HepG2 (cell line): ENCODE results near the gene USF2. TPM values are rescaled to one million over a fixed set of nuclear protein-coding genes. Genes with fewer than 3 reads are reported as not detected.

ENCODE experiments used
- ARHGAP35 ChIP-seq: sonication (generic); formaldehyde crosslinking; IDR thresholded peaks from 2 replicates; pipeline ENCODE4 v1.9.0; 2022; ENCODE audit warnings: mild to moderate bottlenecking, inconsistent platforms, moderate library complexity, missing genetic modification reagents, borderline replicate concordance
- CBFB ChIP-seq: sonication (generic); formaldehyde crosslinking; IDR thresholded peaks from 2 replicates; pipeline ENCODE4 v1.4.0; 2020; ENCODE audit warnings: missing genetic modification reagents
- MXI1 ChIP-seq: IDR thresholded peaks from 3 replicates; pipeline ENCODE4 v1.6.1; 2012; ENCODE audit warnings: low read depth, low read length, inconsistent platforms, borderline replicate concordance
- NKX3-1 ChIP-seq: sonication (generic); formaldehyde crosslinking; IDR thresholded peaks from 2 replicates; pipeline ENCODE4 v1.5.0; 2020; ENCODE audit warnings: missing genetic modification reagents
- NR1H2 ChIP-seq: sonication (generic); formaldehyde crosslinking; IDR thresholded peaks from 2 replicates; pipeline ENCODE4 v1.8.1; 2022; ENCODE audit warnings: low read depth, missing genetic modification reagents, borderline replicate concordance
- RFXAP ChIP-seq: sonication (generic); formaldehyde crosslinking; IDR thresholded peaks from 2 replicates; pipeline ENCODE4 v1.4.0; 2020; ENCODE audit warnings: missing genetic modification reagents, borderline replicate concordance
- XRCC5 ChIP-seq: fragments of 200-400 bp; formaldehyde crosslinking; optimal IDR thresholded peaks from 2 replicates; pipeline ENCODE3; 2017; ENCODE audit warnings: mild to moderate bottlenecking, low read length
- ZFP90 ChIP-seq: sonication (generic); formaldehyde crosslinking; IDR thresholded peaks from 2 replicates; pipeline ENCODE4 v1.8.0; 2022; ENCODE audit warnings: missing genetic modification reagents, mild to moderate bottlenecking, inconsistent platforms, borderline replicate concordance
- ZMYM3 ChIP-seq: sonication (generic); formaldehyde crosslinking; IDR thresholded peaks from 2 replicates; pipeline ENCODE4 v1.5.1; 2020; ENCODE audit warnings: mild to moderate bottlenecking, missing genetic modification reagents
- ZNF138 ChIP-seq: sonication (generic); formaldehyde crosslinking; IDR thresholded peaks from 2 replicates; pipeline ENCODE4 v1.5.0; 2020; ENCODE audit warnings: mild to moderate bottlenecking, low read depth, missing genetic modification reagents
- ZNF276 ChIP-seq: sonication (generic); formaldehyde crosslinking; IDR thresholded peaks from 2 replicates; pipeline ENCODE4 v1.4.0; 2020; ENCODE audit warnings: mild to moderate bottlenecking, low read depth, missing genetic modification reagents
- ZNF282 ChIP-seq: fragments of 450-650 bp; IDR thresholded peaks from 2 replicates; pipeline ENCODE4 v1.6.1; 2018; ENCODE audit not compliant: partially characterized antibody
- ZNF33A ChIP-seq: sonication (generic); formaldehyde crosslinking; IDR thresholded peaks from 2 replicates; pipeline ENCODE4 v1.5.1; 2020; ENCODE audit warnings: missing genetic modification reagents, mild to moderate bottlenecking, moderate library complexity, borderline replicate concordance
- ZNF761 ChIP-seq: sonication (generic); formaldehyde crosslinking; conservative IDR thresholded peaks from 2 replicates; pipeline ENCODE4 v1.4.0; 2020; ENCODE audit warnings: mild to moderate bottlenecking, missing genetic modification reagents
- ZSCAN22 ChIP-seq: sonication (generic); formaldehyde crosslinking; IDR thresholded peaks from 2 replicates; pipeline ENCODE4 v1.4.0; 2020; ENCODE audit warnings: mild to moderate bottlenecking, missing genetic modification reagents
- ZSCAN9 ChIP-seq: IDR thresholded peaks from 2 replicates; pipeline ENCODE4 v1.6.1; 2016; ENCODE audit warnings: borderline replicate concordance
- polyA plus RNA-seq, 8 experiments: library from polyadenylated mRNA; depleted of rRNA in 3 of 8; stranded (reverse) in 7 of 8; unstranded in 1 of 8; fragments of >200 nt; fragmentation: Illumina TruSeq in 4 of 8; extraction: Trizol in 4 of 8; gene quantifications; 2 replicates each; pipeline versions ENCODE4 v1.2.1 to v1.2.3, GENCODE V29; 2011 to 2016; ENCODE audit warnings: low read depth in 4 of 8, missing spikeins in 1 of 8, mixed read lengths in 1 of 8; ENCODE audit not compliant: insufficient read depth in 1 of 8
- total RNA-seq, 5 experiments: library from RNA; depleted of rRNA; stranded (reverse); fragments of >200 nt; fragmentation: Illumina TruSeq; extraction: Trizol; gene quantifications; 2 replicates each; pipeline ENCODE4 v1.2.3, GENCODE V29; 2016; ENCODE audit warnings: low read depth in 1 of 5
- TF ChIP-seq, protein P1 (sequence below): sonication (generic); formaldehyde crosslinking; IDR thresholded peaks from 2 replicates; pipeline ENCODE4 v1.9.0; 2022; ENCODE audit warnings: missing genetic modification reagents, mild to moderate bottlenecking, borderline replicate concordance
- TF ChIP-seq, protein P2 (sequence below): sonication (generic); formaldehyde crosslinking; IDR thresholded peaks from 2 replicates; pipeline ENCODE4 v1.4.0; 2020; ENCODE audit warnings: missing genetic modification reagents, borderline replicate concordance
- TF ChIP-seq, protein P3 (sequence below): sonication (generic); formaldehyde crosslinking; IDR thresholded peaks from 2 replicates; pipeline ENCODE4 v1.4.0; 2020; ENCODE audit warnings: mild to moderate bottlenecking, missing genetic modification reagents, borderline replicate concordance

Gene USF2
- total and polyA plus RNA-seq, 2 of the 13 experiments (the other 11 are each of a cell fraction or from before 2014, with no cell fraction given): 54.9 to 106 TPM

GRCh38 chr19:35247526-35248309, 21.0 kb upstream of the USF2 start (continued):
- TF ChIP-seq RFXAP (CRISPR knock-in tag) (0 out of 2 replicates have a peak, but pooled peaks have one; percentile 26), ZFP90 (CRISPR knock-in tag) (peak; percentile 63; the same call in 1 of the 2 replicates), ZSCAN9 (CRISPR knock-in tag) (0 out of 2 replicates have a peak, but pooled peaks have one; percentile 51), NR1H2 (CRISPR knock-in tag) (no peak), ZMYM3 (CRISPR knock-in tag) (peak; percentile 94), CBFB (CRISPR knock-in tag) (0 out of 2 replicates have a peak, but pooled peaks have one; percentile 46), NKX3-1 (CRISPR knock-in tag) (no peak), MXI1 (peak; percentile 75; the same call in 2 of the 3 replicates), ZNF138 (CRISPR knock-in tag) (no peak), ZNF276 (CRISPR knock-in tag) (no peak), ARHGAP35 (CRISPR knock-in tag) (0 out of 2 replicates have a peak, but pooled peaks have one; percentile 4), ZNF33A (CRISPR knock-in tag) (no peak), ZSCAN22 (CRISPR knock-in tag) (no peak), ZNF282 (no peak), ZNF761 (CRISPR knock-in tag) (peak; percentile 10; the same call in 1 of the 2 replicates), XRCC5 (peak; percentile 28)
- TF ChIP-seq, protein P1, sequence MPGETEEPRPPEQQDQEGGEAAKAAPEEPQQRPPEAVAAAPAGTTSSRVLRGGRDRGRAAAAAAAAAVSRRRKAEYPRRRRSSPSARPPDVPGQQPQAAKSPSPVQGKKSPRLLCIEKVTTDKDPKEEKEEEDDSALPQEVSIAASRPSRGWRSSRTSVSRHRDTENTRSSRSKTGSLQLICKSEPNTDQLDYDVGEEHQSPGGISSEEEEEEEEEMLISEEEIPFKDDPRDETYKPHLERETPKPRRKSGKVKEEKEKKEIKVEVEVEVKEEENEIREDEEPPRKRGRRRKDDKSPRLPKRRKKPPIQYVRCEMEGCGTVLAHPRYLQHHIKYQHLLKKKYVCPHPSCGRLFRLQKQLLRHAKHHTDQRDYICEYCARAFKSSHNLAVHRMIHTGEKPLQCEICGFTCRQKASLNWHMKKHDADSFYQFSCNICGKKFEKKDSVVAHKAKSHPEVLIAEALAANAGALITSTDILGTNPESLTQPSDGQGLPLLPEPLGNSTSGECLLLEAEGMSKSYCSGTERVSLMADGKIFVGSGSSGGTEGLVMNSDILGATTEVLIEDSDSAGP (CRISPR knock-in tag): peak; percentile 99
- TF ChIP-seq, protein P2, sequence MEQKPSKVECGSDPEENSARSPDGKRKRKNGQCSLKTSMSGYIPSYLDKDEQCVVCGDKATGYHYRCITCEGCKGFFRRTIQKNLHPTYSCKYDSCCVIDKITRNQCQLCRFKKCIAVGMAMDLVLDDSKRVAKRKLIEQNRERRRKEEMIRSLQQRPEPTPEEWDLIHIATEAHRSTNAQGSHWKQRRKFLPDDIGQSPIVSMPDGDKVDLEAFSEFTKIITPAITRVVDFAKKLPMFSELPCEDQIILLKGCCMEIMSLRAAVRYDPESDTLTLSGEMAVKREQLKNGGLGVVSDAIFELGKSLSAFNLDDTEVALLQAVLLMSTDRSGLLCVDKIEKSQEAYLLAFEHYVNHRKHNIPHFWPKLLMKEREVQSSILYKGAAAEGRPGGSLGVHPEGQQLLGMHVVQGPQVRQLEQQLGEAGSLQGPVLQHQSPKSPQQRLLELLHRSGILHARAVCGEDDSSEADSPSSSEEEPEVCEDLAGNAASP: peak; percentile 63
- TF ChIP-seq, protein P3, sequence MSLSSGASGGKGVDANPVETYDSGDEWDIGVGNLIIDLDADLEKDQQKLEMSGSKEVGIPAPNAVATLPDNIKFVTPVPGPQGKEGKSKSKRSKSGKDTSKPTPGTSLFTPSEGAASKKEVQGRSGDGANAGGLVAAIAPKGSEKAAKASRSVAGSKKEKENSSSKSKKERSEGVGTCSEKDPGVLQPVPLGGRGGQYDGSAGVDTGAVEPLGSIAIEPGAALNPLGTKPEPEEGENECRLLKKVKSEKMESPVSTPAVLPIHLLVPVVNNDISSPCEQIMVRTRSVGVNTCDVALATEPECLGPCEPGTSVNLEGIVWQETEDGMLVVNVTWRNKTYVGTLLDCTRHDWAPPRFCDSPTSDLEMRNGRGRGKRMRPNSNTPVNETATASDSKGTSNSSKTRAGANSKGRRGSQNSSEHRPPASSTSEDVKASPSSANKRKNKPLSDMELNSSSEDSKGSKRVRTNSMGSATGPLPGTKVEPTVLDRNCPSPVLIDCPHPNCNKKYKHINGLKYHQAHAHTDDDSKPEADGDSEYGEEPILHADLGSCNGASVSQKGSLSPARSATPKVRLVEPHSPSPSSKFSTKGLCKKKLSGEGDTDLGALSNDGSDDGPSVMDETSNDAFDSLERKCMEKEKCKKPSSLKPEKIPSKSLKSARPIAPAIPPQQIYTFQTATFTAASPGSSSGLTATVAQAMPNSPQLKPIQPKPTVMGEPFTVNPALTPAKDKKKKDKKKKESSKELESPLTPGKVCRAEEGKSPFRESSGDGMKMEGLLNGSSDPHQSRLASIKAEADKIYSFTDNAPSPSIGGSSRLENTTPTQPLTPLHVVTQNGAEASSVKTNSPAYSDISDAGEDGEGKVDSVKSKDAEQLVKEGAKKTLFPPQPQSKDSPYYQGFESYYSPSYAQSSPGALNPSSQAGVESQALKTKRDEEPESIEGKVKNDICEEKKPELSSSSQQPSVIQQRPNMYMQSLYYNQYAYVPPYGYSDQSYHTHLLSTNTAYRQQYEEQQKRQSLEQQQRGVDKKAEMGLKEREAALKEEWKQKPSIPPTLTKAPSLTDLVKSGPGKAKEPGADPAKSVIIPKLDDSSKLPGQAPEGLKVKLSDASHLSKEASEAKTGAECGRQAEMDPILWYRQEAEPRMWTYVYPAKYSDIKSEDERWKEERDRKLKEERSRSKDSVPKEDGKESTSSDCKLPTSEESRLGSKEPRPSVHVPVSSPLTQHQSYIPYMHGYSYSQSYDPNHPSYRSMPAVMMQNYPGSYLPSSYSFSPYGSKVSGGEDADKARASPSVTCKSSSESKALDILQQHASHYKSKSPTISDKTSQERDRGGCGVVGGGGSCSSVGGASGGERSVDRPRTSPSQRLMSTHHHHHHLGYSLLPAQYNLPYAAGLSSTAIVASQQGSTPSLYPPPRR (CRISPR knock-in tag): peak; percentile 30; the same call in 1 of the 2 replicates
